Transverse colon (tissue), 4 donors: ENCODE results near the gene TRMT44.

Experiments used
- EP300 ChIP-seq: sonication (generic); formaldehyde crosslinking; IDR thresholded peaks from one replicate; pipeline ENCODE4 v1.6.1; 2017; ENCODE audit warnings: antibody characterized with exemption, low read depth
- POLR2A ChIP-seq: fragments of 450-650 bp; IDR thresholded peaks from one replicate; pipeline ENCODE4 v1.6.1; 2016; ENCODE audit warnings: antibody characterized with exemption, mild to moderate bottlenecking, moderate library complexity
- POLR2AphosphoS5 ChIP-seq, 3 donors: sonication (generic); formaldehyde crosslinking; IDR thresholded peaks; one replicate each; pipeline ENCODE4 v1.6.1; 2016; ENCODE audit warnings: antibody characterized with exemption in 3 of 3
- TF ChIP-seq, protein P1 (sequence below), 5 experiments: fragments of 200-600 bp in 3 of 5; fragments of 450-650 bp in 2 of 5; sonication (generic) in 3 of 5; IDR thresholded peaks; 1 replicate in 2 of 5; 2 replicates in 3 of 5; pipeline ENCODE4 v1.5.1; 2016 to 2017; ENCODE audit warnings: antibody characterized with exemption in 5 of 5, inconsistent platforms in 3 of 5, mild to moderate bottlenecking in 2 of 5, moderate library complexity in 1 of 5

DNA sequence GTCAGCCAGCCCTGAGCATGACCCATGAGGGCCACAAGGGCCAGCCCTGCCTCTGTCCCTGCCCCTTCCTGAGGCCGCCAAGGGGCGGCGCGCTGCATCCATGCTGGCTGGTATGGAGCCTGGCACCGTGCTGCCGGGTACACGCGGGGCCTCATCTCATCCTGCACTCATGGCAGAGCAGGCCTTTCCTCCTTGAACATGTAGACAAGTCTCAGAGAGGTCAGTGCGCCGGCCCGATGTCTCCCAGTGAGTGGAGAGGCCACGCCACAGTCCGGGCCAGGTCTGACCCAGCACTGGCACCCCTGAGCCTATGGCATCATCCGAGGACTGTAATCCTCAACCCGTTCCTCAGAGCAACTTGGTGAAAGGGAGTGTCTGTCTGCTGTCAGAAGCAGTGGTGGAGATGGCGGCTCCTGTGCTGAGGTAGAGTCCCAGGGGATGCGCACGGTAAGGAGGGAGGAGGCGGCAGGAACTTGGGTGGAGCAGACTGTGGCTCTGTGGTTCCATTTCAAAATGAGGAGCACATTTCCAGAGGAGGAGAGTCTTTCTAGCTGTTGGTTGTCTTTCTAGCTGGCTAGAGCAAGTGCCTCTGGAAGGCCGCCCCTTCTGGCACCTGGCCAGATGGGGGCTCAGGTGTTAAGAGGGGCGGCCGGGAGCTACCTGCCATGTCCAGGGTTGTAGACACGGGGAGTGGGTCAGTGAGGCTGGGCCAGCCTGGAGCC lies 32.8 kb downstream of the TRMT44 start:
- TF ChIP-seq EP300 (no peak), POLR2A (no peak), POLR2AphosphoS5 (IDR thresholded peaks at IDR 0.05) (no peak)
- TF ChIP-seq, protein P1, sequence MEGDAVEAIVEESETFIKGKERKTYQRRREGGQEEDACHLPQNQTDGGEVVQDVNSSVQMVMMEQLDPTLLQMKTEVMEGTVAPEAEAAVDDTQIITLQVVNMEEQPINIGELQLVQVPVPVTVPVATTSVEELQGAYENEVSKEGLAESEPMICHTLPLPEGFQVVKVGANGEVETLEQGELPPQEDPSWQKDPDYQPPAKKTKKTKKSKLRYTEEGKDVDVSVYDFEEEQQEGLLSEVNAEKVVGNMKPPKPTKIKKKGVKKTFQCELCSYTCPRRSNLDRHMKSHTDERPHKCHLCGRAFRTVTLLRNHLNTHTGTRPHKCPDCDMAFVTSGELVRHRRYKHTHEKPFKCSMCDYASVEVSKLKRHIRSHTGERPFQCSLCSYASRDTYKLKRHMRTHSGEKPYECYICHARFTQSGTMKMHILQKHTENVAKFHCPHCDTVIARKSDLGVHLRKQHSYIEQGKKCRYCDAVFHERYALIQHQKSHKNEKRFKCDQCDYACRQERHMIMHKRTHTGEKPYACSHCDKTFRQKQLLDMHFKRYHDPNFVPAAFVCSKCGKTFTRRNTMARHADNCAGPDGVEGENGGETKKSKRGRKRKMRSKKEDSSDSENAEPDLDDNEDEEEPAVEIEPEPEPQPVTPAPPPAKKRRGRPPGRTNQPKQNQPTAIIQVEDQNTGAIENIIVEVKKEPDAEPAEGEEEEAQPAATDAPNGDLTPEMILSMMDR (IDR thresholded peaks at IDR 0.05) = no peak
